Skin of body (tissue), 1 donor: ENCODE measurements around the gene LNX1. TPM values are rescaled to one million over a fixed set of nuclear protein-coding genes. Genes with fewer than 3 reads are reported as not detected.

Experiments used
- total RNA-seq: library from RNA; depleted of rRNA; stranded (reverse); fragments of >200 nt; gene quantifications from one replicate; pipeline ENCODE4 v1.2.3, GENCODE V29; 2014

The LNX1 gene
- total RNA-seq, 1 donor from 2014 or later, result 6.9 TPM

Other genes starting within 250 kb of the LNX1 start
- gene SCFD2, start 225.4 kb downstream of the LNX1 start, total RNA-seq, result 19.2 TPM
- gene FIP1L1, start 213.8 kb downstream of the LNX1 start, total RNA-seq, result 55.8 TPM